HL-60 (cell line): Measurements from ENCODE around the gene ARHGEF9.

Source experiments
- DNase-seq, 2 experiments: peaks; one replicate each; pipeline ENCODE4 v3.0.0-alpha.2; 2010 to 2020; ENCODE audit warnings: low read depth in 1 of 2, low spot score in 1 of 2
- H3K27ac ChIP-seq: fragments of 250-450 bp; sonication (Bioruptor Pico); replicated peaks from 2 replicates; pipeline ENCODE4 v1.5.1; 2020; ENCODE audit warnings: mild to moderate bottlenecking, moderate library complexity
- H3K27me3 ChIP-seq: fragments of 250-450 bp; sonication (Bioruptor Pico); 2 replicates; pipeline ENCODE4 v1.5.1; 2021; ENCODE audit warnings: mild to moderate bottlenecking, moderate library complexity; ENCODE audit not compliant: insufficient read depth, poor library complexity, severe bottlenecking
- H3K4me3 ChIP-seq: replicated peaks from 2 replicates; pipeline ENCODE4 v1.5.1; 2011; ENCODE audit warnings: mild to moderate bottlenecking, control low read depth, low read length; ENCODE audit not compliant: insufficient read depth
- GABPA ChIP-seq: IDR thresholded peaks from 2 replicates; pipeline ENCODE4 v1.6.1; 2012; ENCODE audit warnings: low read depth
- POLR2AphosphoS5 ChIP-seq: IDR thresholded peaks from 2 replicates; pipeline ENCODE4 v1.6.1; 2012; ENCODE audit warnings: low read depth
- SPI1 ChIP-seq: IDR thresholded peaks from 2 replicates; pipeline ENCODE4 v1.6.1; 2012; ENCODE audit warnings: low read depth, mild to moderate bottlenecking, borderline replicate concordance
- TF ChIP-seq, protein P1 (sequence below): IDR thresholded peaks from 2 replicates; pipeline ENCODE4 v1.6.1; 2012; ENCODE audit warnings: low read depth; ENCODE audit not compliant: insufficient replicate concordance
- TF ChIP-seq, protein P2 (sequence below): IDR thresholded peaks from one replicate; pipeline ENCODE4 v1.5.1; 2011; ENCODE audit warnings: low read length, control low read depth, inconsistent platforms; ENCODE audit not compliant: insufficient read depth

ARHGEF9 gene

DNA sequence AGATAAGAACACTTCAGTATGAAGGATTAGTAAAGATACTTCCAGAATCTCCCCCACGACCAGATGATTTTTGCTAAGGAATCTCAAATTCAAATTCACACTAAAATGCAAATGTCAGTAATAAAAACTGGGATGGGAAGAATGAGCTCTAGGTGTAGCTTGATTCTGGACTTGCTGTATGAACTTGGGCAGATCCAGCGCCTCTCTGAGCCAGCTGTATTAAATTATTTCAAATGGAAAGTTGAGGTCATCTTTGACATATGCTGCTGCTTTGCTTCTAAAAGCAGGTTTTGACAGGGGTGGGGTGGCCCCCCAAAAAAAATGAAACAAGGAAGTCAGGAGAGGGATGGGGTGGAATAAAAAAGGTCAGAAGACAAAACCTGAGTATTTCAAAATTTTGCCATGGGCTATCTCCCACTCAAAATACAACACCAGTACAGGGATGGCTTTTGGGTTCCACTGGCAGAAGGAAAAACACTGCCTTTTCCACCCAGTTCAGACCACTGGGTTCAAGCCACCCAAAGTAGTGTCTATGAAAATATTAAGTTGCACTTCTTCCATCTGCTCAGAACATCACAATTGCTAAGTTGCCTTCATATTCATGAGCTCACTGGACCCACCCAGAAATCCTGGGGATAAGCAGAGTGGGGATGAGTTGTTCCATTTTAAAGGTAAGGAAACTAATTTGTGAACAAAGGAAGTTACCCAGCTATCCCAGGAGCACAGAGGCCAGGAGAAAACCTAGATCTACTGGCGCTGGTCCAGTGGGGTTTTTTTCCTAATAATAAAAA lies 47.7 kb downstream of the ARHGEF9 start:
- TF ChIP-seq POLR2AphosphoS5, result no peak
- TF ChIP-seq, protein P1, sequence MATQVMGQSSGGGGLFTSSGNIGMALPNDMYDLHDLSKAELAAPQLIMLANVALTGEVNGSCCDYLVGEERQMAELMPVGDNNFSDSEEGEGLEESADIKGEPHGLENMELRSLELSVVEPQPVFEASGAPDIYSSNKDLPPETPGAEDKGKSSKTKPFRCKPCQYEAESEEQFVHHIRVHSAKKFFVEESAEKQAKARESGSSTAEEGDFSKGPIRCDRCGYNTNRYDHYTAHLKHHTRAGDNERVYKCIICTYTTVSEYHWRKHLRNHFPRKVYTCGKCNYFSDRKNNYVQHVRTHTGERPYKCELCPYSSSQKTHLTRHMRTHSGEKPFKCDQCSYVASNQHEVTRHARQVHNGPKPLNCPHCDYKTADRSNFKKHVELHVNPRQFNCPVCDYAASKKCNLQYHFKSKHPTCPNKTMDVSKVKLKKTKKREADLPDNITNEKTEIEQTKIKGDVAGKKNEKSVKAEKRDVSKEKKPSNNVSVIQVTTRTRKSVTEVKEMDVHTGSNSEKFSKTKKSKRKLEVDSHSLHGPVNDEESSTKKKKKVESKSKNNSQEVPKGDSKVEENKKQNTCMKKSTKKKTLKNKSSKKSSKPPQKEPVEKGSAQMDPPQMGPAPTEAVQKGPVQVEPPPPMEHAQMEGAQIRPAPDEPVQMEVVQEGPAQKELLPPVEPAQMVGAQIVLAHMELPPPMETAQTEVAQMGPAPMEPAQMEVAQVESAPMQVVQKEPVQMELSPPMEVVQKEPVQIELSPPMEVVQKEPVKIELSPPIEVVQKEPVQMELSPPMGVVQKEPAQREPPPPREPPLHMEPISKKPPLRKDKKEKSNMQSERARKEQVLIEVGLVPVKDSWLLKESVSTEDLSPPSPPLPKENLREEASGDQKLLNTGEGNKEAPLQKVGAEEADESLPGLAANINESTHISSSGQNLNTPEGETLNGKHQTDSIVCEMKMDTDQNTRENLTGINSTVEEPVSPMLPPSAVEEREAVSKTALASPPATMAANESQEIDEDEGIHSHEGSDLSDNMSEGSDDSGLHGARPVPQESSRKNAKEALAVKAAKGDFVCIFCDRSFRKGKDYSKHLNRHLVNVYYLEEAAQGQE, result no peak
- no peak for DNase-seq
- no peak overlapping the region for H3K4me3 ChIP-seq
- H3K27me3 ChIP-seq, result no peaks in the 10 kb centered on the region
- H3K27ac ChIP-seq, result no peak overlapping the region

DNA sequence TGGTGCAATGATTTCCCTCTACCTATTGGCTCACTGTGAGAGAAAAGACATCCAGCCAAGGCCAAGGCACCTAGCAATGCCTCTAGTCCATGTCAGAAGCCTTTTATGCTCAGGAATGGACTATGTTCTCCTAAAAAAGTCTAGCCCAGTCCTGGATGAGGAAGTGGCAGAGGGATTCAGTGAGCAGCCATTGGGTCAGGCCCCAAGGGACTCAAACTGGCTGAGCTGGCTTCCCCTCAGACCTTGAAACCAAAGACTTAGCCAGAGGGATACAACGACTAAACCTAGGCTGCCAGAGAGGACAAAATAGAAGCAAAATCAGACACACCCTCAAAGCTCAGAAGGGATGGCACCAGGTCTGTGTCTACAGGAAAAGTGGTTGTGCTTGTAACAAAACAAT lies 49.1 kb downstream of the ARHGEF9 start:
- H3K27ac ChIP-seq, result no peak overlapping the region
- no peaks in the 10 kb centered on the region for H3K27me3 ChIP-seq
- peak in 1 of 2 experiments; percentile 8 for DNase-seq
- H3K4me3 ChIP-seq, result no peak overlapping the region
- TF ChIP-seq, protein P1, result no peak
- TF ChIP-seq, protein P2, sequence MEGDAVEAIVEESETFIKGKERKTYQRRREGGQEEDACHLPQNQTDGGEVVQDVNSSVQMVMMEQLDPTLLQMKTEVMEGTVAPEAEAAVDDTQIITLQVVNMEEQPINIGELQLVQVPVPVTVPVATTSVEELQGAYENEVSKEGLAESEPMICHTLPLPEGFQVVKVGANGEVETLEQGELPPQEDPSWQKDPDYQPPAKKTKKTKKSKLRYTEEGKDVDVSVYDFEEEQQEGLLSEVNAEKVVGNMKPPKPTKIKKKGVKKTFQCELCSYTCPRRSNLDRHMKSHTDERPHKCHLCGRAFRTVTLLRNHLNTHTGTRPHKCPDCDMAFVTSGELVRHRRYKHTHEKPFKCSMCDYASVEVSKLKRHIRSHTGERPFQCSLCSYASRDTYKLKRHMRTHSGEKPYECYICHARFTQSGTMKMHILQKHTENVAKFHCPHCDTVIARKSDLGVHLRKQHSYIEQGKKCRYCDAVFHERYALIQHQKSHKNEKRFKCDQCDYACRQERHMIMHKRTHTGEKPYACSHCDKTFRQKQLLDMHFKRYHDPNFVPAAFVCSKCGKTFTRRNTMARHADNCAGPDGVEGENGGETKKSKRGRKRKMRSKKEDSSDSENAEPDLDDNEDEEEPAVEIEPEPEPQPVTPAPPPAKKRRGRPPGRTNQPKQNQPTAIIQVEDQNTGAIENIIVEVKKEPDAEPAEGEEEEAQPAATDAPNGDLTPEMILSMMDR, result no peak
- no peak for TF ChIP-seq GABPA
- peak; percentile 30; the same call in 1 of the 2 replicates for TF ChIP-seq SPI1

DNA sequence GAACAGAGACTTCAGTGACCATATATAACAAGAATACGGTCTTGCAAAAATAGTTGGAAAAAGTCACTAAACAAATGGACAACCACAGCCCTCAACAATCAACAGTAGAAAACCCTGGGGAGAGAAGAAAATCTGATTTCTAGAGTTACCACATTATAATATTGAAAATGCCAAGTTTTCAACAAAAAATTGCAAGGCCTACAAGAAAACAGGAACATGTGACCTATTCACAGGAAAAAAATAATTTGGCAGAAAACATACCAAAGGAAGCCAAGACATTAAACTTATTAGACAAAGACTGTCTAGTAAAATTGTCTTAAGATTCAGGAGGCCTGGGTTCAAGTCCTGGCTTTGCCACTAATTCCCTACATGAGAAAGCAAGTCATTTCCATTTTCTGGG lies 64.7 kb downstream of the ARHGEF9 start:
- Histone ChIP-seq H3K27ac (no peak overlapping the region), H3K4me3 (no peak overlapping the region), H3K27me3 (no peaks in the 10 kb centered on the region)
- TF ChIP-seq, protein P1, result no peak
- TF ChIP-seq, protein P2, result no peak
- TF ChIP-seq GABPA (no peak), POLR2AphosphoS5 (no peak), SPI1 (no peak)
- DNase-seq, result no peak
